WERI-Rb-1 (cell line): ENCODE data around the gene PHACTR1.

ENCODE experiments used
- DNase-seq: peaks from one replicate; pipeline ENCODE4 v3.0.0-alpha.2; 2020
- H3K27ac ChIP-seq: fragments of 250-450 bp; sonication (Bioruptor Pico); 2 replicates; pipeline ENCODE4 v1.5.1; 2020; ENCODE audit warnings: mild to moderate bottlenecking, moderate library complexity
- H3K27me3 ChIP-seq: fragments of 250-450 bp; sonication (Bioruptor Pico); 2 replicates; pipeline ENCODE4 v1.5.1; 2021; ENCODE audit warnings: mild to moderate bottlenecking, low read depth, moderate library complexity; ENCODE audit not compliant: insufficient read depth, severe bottlenecking
- H3K36me3 ChIP-seq: fragments of 250-450 bp; sonication (Bioruptor Pico); 2 replicates; pipeline ENCODE4 v1.5.1; 2020; ENCODE audit warnings: mild to moderate bottlenecking, moderate library complexity
- H3K4me3 ChIP-seq: 2 replicates; pipeline ENCODE4 v1.5.1; 2011; ENCODE audit warnings: low read depth, mild to moderate bottlenecking, control low read depth, low read length
- H3K9me3 ChIP-seq: fragments of 250-450 bp; sonication (Bioruptor Pico); 2 replicates; pipeline ENCODE4 v1.5.1; 2021; ENCODE audit warnings: mild to moderate bottlenecking, moderate library complexity; ENCODE audit not compliant: severe bottlenecking
- CTCF ChIP-seq: IDR thresholded peaks from 2 replicates; pipeline ENCODE4 v1.5.1; 2011; ENCODE audit warnings: low read depth, mild to moderate bottlenecking, control low read depth, inconsistent platforms, low read length

The PHACTR1 gene

GRCh38 chr6:13079096-13079723, 362.6 kb downstream of the PHACTR1 start:
- no peaks in the 10 kb centered on the region for H3K9me3 ChIP-seq
- no peak overlapping the region for H3K4me3 ChIP-seq
- H3K36me3 ChIP-seq: no peaks in the 10 kb centered on the region
- no peak overlapping the region for H3K27ac ChIP-seq
- TF ChIP-seq CTCF: no peak
- no peak for DNase-seq
- H3K27me3 ChIP-seq: no peaks in the 10 kb centered on the region

- no peaks in the 10 kb centered on the region for H3K9me3 ChIP-seq
- DNase-seq: no peak
- H3K36me3 ChIP-seq: no peaks in the 10 kb centered on the region
Observed at GRCh38 chr6:13080462-13081188, 364.1 kb downstream of the PHACTR1 start.

GRCh38 chr6:13081189-13081563, 364.6 kb downstream of the PHACTR1 start:
- Histone ChIP-seq H3K9me3 (no peaks in the 10 kb centered on the region), H3K36me3 (no peaks in the 10 kb centered on the region), H3K27me3 (no peaks in the 10 kb centered on the region), H3K27ac (no peak overlapping the region), H3K4me3 (no peak overlapping the region)
- DNase-seq: no peak
- TF ChIP-seq CTCF: no peak

More at GRCh38 chr6:13080462-13081188, 364.1 kb downstream of the PHACTR1 start:
- Histone ChIP-seq H3K4me3 (no peak overlapping the region), H3K27me3 (no peaks in the 10 kb centered on the region), H3K27ac (no peak overlapping the region)
- no peak for TF ChIP-seq CTCF

GRCh38 chr6:13089296-13089994, 372.9 kb downstream of the PHACTR1 start:
- Histone ChIP-seq H3K36me3 (no peaks in the 10 kb centered on the region), H3K27ac (no peak overlapping the region), H3K9me3 (no peaks in the 10 kb centered on the region), H3K27me3 (no peaks in the 10 kb centered on the region), H3K4me3 (no peak overlapping the region)
- no peak for TF ChIP-seq CTCF
- DNase-seq: no peak

- H3K27ac ChIP-seq: no peak overlapping the region
- H3K4me3 ChIP-seq: no peak overlapping the region
- H3K27me3 ChIP-seq: no peaks in the 10 kb centered on the region
- no peaks in the 10 kb centered on the region for H3K36me3 ChIP-seq
- H3K9me3 ChIP-seq: no peaks in the 10 kb centered on the region
- DNase-seq: no peak
- TF ChIP-seq CTCF: no peak
Observed at GRCh38 chr6:13091192-13091591, 374.6 kb downstream of the PHACTR1 start.
